HG02588 (cell line): ENCODE results near the gene EHBP1.
"Not testable (repeated sequence)": the region's sequence is repeated elsewhere in the genome, so short reads cannot be mapped to it uniquely, and the experiment has no call there.

Experiments
- ATAC-seq: cut with Tn5 transposase; IDR thresholded peaks from one replicate; pipeline ENCODE4 v1.9.1; 2021; ENCODE audit warnings: mild to moderate bottlenecking, moderate library complexity; ENCODE audit not compliant: unreplicated experiment

The EHBP1 gene

GRCh38 chr2:62732262-62732777 lies 26.8 kb downstream of the EHBP1 start:
- ATAC-seq: no peak

DNA sequence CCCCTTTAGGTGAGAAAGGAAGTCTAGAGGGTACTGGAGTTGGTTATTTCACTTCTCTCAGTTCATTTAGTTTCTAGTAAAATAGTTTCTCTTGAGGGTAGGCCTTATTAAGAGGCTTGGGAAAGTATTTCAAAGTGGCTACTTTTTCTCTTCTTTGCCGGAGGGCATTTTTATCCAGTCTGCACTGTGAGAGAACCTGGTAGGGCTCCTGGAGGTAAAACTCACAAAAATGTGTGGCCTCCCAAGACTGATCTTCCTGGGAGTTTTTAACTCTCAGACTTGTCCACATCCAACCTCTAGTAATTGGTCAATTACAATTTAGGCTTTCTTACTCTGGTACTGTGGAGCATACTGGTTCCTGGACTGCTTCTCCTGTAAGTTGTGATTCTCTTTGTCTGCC lies 28.0 kb downstream of the EHBP1 start:
- no peak for ATAC-seq

DNA sequence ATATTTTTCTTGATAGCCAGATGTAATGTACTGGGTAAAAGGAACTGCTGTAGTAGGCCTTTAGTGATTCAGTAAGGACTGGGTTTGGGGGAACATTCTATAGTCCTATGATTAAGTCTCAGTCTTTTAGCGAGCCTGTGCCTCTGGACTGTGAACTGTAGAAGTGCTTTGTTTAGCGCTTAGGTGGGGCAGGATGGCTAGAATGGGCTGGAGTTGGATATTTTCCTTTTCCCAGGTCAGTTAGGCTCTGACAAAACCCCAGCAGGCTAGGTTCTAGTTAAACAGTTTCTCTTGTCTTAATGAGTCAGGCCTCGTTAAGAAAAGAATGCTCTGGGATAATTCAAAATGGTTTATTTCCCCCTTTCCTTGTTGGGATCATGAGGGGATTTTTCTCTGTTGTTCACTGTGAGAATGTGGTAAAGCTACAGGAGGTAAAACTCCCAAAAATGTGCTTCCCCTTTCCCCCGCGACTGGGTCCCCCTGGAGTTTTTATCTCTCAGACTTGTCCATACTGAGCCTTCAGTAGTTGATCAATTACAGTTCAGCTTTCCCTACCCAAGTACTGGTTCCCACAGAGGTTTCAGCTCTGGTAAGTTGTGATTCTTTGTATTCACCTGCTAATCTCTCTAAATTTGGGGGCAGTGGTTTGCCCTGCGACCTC lies 31.5 kb downstream of the EHBP1 start:
- no peak for ATAC-seq

DNA sequence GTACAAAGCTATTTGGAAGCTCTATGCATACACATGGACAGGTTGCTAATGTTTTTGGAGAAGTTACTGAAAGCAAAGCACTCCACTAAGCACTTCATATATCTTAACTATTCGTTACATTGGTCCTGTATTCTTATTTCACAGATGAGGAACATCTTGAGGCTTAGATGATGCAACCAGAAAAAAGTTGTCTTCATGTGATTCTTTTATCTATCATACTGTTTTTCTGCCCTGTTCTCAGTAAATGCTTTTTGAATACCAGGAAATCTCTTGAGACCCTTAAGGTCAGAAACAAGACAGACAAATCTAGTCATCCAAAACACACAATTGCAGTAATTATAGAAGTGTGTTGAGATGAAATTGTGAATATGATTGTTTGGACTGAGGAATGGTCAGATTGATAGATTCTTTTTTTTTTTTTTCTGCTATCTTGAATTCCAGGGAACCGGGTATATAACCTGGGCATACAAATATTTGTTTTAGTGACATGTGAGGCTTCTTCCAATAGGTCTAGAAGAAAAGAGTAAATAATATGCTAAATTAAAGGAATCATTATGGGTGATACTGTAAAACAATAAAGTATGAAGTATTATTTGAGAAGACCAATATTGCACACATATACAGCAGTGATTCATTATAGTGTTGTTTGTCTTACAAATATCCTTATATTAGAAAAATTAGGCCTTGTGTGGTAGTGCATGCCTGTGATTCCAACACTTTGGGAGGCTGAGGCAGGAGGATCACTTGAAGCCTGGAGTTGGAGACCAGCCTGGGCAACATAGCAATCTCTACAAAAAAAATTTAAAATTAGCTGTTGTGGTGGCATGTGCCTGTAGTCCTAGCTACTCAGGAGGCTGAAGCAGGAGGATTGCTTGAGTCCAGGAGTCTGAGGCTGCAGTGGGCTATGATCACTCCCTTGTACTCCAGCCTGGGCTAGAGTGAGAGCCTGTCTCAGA lies 33.7 kb downstream of the EHBP1 start:
- ATAC-seq: no peak

DNA sequence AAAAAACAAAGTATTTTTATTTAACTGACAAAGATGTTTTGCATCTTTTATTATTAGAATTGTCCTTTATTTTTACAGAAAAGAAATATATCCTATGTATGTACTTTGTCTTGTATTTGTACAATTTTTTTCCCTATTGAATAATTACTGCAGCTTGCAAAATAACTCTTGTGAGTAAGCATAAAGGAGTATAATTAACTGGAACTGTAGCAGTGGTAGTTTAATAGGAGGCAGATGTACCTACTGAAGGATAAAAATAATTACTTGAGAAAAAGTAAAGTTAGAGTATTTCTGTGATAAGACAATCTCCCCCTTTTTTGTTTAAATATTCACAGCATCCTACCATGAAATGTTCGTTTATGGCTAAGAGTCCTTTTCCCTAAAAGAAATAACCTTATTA lies 34.7 kb downstream of the EHBP1 start:
- ATAC-seq: no peak

GRCh38 chr2:62741127-62741526 lies 35.6 kb downstream of the EHBP1 start:
- no peak for ATAC-seq

DNA sequence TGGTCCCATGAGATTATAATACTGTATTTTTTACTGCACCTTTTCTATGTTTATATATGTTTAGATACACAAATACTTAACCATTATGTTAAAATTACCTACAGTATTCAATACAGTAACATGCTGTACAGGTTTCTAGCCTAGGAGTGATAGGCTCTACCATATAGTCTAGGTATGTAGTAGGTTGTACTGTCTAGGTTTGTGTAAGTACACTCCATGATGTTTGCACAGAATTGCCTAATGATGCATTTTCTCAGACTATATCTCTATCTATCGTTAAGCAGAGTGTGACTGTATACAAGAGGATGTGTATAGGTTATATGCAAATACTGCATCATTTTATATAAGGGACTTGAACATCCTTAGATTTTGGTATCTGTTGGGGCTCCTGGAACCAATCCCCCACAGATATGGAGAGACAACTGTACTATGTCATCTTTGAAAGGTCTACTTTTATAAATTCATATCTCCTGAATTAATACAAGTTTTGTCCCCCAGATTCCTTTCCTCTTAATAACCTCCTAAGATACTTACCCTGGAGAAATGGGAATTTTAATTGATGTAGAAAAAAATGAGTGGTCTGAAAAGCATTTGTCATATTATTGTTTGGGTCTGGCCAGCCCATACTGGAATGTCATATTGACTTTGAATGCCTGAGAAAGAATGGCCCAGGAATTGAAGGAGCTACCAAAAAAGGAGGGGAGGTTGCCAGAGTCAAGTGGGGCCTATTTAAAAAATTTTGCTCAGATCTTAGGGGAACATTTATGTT lies 36.6 kb downstream of the EHBP1 start:
- no peak for ATAC-seq

DNA sequence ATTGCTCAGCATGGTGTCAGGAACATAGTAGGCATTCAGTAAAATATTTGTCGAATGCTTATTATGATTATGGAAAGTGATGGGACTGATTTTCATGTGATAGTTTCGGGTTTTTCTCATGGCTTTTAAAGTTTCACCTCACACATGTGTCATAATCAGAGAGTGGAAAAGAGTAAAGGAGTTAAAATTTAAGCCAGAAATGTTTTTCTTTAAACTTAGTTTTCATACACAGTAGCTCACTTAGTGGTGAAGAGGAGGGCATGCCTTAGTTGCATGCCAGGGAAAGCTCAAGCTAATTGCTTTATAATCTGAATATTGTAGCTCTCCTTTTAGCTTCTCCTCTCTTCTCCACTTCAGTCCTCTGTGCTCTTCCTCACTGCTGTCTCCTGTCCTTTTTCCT lies 38.0 kb downstream of the EHBP1 start:
- no peak for ATAC-seq

DNA sequence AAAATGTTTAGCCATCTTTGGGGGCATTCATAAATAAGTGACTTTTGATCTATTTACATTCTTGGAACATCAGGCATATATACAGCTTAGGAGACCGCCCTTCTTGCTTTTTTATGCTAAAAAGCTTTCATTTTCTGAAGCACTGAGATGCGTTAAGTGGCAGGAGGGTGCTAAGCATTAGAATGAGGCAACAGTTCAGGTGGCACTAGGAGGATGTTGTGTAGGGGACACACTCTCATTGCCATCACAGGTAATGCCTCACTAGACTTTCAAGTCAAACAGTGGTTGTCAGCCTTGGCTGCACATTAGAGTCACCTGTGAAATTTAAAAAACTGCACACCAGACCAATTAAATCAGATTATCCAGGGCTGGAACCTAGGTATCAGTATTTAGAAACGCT lies 39.1 kb downstream of the EHBP1 start:
- no peak for ATAC-seq

GRCh38 chr2:62745891-62746481 lies 40.5 kb downstream of the EHBP1 start:
- no peak for ATAC-seq

DNA sequence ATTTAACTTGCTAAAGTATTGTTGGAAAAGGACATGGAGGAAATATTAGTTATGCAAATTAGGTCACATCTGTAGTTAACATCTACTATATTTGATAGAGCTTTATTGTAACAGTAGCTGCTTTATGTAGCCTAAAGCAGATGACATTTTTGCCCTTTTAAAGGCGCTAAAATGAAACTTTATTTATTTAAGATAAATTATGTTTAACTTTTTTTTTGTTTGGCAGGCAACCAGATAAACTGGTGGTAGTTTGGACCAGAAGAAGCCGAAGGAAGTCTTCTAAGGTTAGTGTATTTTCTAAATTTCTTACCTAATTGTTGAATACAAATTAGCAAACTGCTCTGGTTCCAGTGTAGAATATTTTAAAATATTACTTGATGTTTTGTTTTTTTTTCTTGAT lies 41.7 kb downstream of the EHBP1 start:
- ATAC-seq: no peak

DNA sequence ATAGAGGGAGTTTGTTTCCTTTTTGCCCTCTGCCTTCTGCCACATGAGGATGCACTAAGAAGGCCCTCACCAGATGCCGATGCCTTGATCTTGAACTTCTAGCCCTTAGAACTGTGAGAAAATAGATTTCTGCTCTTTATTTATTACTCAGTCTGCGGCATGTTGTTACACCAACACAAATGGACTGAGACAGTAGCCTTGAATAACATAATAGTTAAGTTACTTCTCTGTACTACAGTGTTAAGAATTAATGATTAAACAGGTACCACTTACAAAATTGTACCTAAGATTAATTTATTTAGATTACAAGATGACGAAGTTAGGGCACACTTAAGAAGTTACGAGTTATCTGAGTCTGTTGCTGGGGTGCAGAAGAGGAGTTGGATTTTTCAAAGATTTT lies 42.4 kb downstream of the EHBP1 start:
- no peak for ATAC-seq

DNA sequence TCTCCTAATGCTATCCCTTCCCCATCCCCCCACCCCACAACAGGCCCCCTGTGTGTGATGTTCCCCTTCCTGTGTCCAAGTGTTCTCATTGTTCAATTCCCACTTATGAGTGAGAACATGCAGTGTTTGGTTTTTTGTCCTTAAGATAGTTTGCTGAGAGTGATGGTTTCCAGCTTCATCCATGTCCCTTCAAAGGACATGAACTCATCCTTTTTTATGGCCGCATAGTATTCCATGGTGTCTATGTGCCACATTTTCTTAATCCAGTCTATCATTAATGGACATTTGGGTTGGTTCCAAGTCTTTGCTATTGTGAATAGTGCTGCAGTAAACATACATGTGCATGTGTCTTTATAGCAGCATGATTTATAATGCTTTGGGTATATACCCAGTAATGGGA lies 43.6 kb downstream of the EHBP1 start:
- ATAC-seq: not testable (repeated sequence)

GRCh38 chr2:62757029-62757428 lies 51.5 kb downstream of the EHBP1 start:
- no peak for ATAC-seq

DNA sequence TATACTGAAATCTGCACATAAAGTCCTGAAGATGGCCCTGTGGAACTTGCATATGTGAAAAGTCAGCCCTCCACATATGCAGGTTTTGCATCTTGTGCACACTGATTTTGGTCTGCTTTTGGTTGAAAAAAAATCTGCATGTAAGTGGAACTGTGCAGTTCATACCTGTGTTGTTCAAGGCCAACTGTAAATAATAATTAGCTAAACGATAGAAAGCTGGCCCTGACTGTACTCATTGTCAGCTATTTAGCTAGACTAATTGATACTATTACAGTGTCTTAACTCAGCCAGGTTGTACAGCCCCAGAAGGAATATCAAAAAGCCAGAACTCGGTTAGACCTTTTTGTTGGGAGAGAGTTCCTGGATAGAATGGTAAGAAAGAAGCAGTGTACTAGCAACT lies 54.5 kb downstream of the EHBP1 start:
- ATAC-seq: no peak

- ATAC-seq: no peak
Observed at GRCh38 chr2:62760555-62760954, 55.0 kb downstream of the EHBP1 start.

GRCh38 chr2:62765619-62766376 lies 60.3 kb downstream of the EHBP1 start:
- ATAC-seq: no peak

- ATAC-seq: no peak
Observed at GRCh38 chr2:62768615-62769014, 63.1 kb downstream of the EHBP1 start.

- no peak for ATAC-seq
Observed at GRCh38 chr2:62770629-62771028, 65.1 kb downstream of the EHBP1 start.
